GM06990 (cell line): Measurements from ENCODE around the gene TTLL13.

Experiments
- DNase-seq: peaks from one replicate; pipeline ENCODE4 v3.0.0-alpha.2; 2011; ENCODE audit not compliant: insufficient read length; ENCODE audit errors: extremely low read depth
- H3K27me3 ChIP-seq: replicated peaks from 2 replicates; pipeline ENCODE4 v1.6.0; 2011; ENCODE audit warnings: low read length; ENCODE audit not compliant: control insufficient read depth, insufficient read depth
- H3K36me3 ChIP-seq: 2 replicates; pipeline ENCODE4 v1.5.1; 2011; ENCODE audit warnings: low read length; ENCODE audit not compliant: control insufficient read depth, insufficient read depth
- H3K4me3 ChIP-seq: replicated peaks from 2 replicates; pipeline ENCODE4 v1.5.1; 2011; ENCODE audit warnings: low read depth, mild to moderate bottlenecking, control low read depth, low read length
- CTCF ChIP-seq: IDR thresholded peaks from 2 replicates; pipeline ENCODE4 v1.5.1; 2011; ENCODE audit warnings: low read length, control low read depth, mild to moderate bottlenecking, inconsistent platforms; ENCODE audit not compliant: insufficient read depth, poor library complexity, severe bottlenecking

Gene TTLL13

DNA sequence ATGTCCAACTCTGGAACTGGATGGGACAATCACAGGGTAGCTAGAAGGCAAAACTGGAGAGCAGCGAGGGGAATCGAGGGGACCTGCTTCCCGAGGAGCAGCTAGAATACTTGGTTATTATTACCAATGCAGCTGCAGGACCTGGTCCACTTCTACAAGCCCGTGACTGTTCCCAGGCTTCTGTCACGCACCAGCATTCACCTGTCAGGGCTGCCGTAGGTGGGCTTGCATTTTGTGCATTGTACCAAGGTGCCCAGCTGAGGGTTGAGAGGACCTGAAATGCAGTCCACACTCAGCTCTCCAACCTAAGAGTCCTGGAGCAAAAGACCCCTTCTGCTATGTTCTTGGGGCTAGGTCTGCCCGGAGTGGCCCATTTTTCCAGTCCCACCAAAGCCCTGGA lies 45.9 kb upstream of the TTLL13 start:
- no peaks in the 10 kb centered on the region for H3K27me3 ChIP-seq
- no peak for TF ChIP-seq CTCF
- H3K36me3 ChIP-seq: peaks cover 6% of the 10 kb centered on the region
- DNase-seq: no peak
- no peak overlapping the region for H3K4me3 ChIP-seq

DNA sequence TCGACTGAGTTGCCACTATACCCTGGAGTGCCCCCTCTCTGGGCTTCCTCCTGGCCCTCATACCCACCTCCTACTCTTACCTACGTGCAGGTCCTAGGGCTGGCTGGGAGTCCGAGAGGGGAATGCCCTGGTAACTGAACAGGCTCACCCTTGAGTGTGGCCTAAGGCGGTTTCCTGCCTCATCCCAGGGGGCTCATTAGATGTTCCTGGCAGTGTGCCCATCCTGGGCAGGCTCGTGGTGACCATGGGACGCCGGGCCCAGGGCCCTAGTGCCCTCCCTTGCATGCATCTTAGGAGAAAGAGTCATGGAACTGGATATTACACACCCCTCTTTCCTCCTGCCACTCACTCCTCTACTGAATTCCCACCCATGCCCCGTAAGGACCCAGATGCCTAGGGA lies 45.4 kb upstream of the TTLL13 start:
- DNase-seq: no peak
- TF ChIP-seq CTCF: no peak
- H3K36me3 ChIP-seq: peaks cover 6% of the 10 kb centered on the region
- H3K4me3 ChIP-seq: no peak overlapping the region
- no peaks in the 10 kb centered on the region for H3K27me3 ChIP-seq

GRCh38 chr15:90205050-90205848 lies 44.1 kb upstream of the TTLL13 start:
- TF ChIP-seq CTCF: no peak
- Histone ChIP-seq H3K36me3 (peaks cover 6% of the 10 kb centered on the region), H3K4me3 (no peak overlapping the region), H3K27me3 (no peaks in the 10 kb centered on the region)
- DNase-seq: no peak

- DNase-seq: no peak
- TF ChIP-seq CTCF: no peak
- peaks cover 6% of the 10 kb centered on the region for H3K36me3 ChIP-seq
- H3K27me3 ChIP-seq: no peaks in the 10 kb centered on the region
- no peak overlapping the region for H3K4me3 ChIP-seq
Measured at GRCh38 chr15:90205886-90206285, 43.5 kb upstream of the TTLL13 start.

DNA sequence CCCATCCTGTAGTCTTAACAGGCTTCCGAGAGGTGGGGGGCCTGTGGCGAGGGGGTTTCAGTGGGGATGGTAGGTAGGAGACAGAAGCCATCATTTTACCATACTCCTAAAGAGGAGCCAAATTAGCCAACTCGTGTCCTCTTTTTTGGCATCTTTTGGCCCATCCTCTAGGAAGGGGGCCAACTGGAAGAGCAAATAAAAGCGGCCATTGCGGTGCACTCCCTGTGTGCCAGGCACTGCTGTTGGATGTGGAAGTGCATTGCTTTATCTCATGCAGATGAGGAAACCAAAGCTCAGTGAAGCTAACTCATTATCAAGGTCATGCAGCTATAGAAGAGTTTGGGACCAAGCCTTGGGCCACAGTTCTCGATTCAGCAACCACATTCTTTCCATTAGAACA lies 42.1 kb upstream of the TTLL13 start:
- no peak for DNase-seq
- H3K36me3 ChIP-seq: peaks cover 8% of the 10 kb centered on the region
- no peak for TF ChIP-seq CTCF
- no peaks in the 10 kb centered on the region for H3K27me3 ChIP-seq
- H3K4me3 ChIP-seq: no peak overlapping the region

GRCh38 chr15:90208356-90208755 lies 41.0 kb upstream of the TTLL13 start:
- H3K36me3 ChIP-seq: peaks cover 8% of the 10 kb centered on the region

More at GRCh38 chr15:90208356-90208755, 41.0 kb upstream of the TTLL13 start:
- no peak for DNase-seq
- H3K4me3 ChIP-seq: no peak overlapping the region
- no peak for TF ChIP-seq CTCF
- H3K27me3 ChIP-seq: no peaks in the 10 kb centered on the region
